GM19463 (cell line): ENCODE data around the gene CRY2.

Experiments used
- ATAC-seq: cut with Tn5 transposase; IDR thresholded peaks from one replicate; pipeline ENCODE4 v1.9.1; 2021; ENCODE audit warnings: mild to moderate bottlenecking, moderate library complexity; ENCODE audit not compliant: unreplicated experiment

Gene CRY2

DNA sequence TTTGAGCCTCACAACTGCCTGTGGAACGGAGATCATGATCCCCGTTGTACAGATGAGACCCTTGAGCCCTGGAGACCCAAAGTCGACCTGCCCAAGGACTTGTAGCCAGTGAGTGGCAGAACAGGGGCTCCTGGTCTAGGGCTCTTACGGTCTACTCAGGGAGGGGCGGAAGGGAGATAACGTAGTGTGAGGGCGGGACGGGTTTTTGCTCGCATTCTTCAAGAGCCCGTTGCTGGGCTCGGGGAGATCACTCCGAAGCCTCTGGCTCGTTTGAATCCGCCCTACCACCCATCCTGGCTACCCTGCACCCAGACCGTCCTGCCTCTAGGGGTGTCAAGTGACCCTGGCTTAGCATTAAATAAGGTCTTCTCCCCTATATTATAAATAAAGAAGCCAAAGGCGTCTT is 639 bp downstream of the CRY2 start:
- ATAC-seq, result no peak

DNA sequence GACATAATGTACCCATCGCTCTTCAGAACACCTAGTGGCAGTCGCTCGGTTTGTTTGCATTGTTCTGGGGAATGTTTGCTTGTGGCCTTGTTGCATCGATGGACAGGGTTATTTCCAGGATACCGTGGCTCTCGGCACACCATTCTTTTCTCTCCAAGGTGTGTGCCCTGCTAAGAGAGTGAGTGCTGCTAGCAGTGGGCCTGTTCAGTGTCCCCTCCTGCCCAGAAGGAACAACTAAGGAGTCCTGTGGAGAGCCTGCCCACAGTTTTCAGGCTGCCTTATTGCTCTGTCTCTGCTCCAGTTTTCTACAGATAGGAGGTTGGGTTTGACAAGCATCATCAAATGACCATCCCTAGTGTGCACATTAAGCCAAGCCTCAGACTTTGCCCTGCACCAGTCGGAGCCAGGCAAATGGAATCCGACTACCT is 1.4 kb downstream of the CRY2 start:
- no peak for ATAC-seq

GRCh38 chr11:45850446-45850845 is 3.2 kb downstream of the CRY2 start:
- no peak for ATAC-seq

- ATAC-seq, result no peak
These were observed 4.0 kb downstream of the CRY2 start for GRCh38 chr11:45851228-45851627.

DNA sequence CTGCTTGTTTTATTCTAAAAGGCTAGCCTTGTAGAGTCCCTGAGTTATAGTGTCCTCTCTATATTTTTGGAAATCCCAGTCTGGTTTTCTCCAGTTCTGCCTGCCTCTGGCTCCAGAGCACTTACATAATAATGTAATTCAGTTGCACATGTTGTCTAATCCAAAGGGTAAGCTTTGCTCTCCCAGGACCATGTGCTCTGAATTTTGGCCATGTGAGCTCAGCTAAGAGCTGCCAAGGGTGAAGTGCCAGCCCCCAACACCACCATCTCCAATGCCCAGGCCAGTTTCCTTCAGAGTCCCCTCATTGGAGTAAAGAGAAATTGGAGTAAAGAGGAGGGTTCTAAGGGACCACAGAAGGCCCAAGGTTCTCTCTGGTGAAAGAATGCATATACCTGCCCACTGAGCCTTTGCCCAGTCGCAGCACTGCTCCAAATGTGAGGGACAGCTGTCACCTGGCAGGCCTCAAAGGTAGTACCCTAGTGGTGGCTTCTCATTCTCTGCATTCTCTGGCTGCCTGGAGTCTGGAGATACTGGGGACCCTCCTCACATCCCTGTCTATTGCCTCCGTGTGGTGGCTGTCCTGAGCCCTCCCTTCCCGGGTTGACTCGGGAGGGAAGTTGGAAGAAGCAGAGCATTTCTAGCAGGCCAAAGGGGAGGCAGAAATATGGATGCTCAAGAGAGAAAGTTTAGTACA is 4.9 kb downstream of the CRY2 start:
- no peak for ATAC-seq

DNA sequence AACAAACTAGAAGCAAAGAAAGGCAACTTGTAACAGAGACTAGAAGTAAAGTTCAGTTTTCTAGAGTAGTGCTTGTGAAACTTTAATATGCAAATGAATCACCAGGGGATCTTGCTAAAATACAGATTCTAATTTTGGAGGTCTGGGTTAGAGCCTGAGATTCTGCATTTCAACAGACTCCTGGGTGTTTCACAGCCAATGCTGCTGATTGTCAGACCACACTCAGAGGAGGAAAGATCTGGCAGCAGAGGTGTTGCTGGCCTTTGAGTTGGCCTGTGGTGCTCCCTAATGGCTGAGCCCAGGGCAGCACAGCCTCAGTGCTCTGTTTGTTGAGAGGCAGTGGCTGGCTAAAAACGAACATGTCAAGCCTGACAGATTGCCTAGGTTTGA is 5.4 kb downstream of the CRY2 start:
- ATAC-seq, result peak; percentile 61

DNA sequence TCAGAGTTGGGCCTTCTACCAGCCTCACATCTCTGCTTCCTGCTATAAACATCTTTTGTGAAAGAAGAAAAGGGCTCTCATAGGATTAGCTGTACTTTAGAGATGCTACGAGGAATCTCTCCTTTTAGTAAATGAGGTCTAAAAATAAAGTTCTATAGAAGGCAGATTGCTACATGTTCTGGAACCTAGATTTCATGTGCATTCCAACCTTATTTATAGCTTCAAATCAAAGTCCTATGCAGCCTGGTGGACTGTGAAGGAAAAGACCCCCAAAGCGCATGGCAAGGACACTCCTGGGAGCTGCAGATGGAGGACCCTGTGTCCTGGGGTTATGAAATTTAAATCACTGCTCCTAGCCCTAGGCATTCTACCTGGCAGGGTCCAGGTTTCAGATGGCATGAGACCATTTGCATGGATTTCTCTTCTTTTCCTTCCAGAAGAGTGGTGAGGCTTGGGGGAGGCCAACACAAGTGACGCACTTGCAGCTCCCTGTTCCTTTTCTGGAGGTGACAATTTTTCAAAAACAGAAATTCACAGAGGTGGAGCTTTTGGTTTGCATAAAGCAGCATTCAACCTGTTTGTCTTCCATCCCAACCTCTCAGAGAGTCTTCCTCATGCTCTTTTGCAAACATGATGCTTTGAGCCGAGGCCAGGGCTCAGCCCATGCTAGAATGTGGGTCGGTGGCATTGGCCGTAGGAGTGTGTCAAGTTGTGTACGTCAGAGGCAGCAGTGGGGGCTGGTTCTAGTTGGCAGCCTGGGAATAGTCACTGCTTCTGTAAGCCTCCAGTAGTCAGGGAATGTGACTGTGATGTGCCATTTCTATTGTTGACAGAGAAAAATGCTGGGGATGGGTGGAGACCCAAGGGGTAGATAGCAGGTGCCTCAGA is 6.3 kb downstream of the CRY2 start:
- no peak for ATAC-seq

DNA sequence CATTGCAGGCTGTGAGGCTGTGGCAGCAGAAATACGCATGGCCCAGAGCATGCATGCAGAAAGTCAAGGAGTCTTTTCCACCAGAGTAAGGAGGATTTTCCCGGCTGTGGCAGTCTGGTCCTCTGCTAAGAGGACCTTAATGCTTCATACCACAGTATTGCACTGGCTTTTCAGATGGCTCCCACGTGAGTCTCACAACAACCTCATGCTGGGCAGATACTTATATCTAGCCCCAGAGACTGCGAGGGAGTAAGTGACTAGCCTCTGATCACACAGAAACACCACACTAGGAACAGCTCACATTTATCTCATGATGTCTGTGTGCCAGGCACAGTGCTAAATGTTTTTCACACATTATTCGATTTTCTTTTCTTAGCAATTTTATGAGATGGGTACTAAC is 8.0 kb downstream of the CRY2 start:
- ATAC-seq, result no peak

DNA sequence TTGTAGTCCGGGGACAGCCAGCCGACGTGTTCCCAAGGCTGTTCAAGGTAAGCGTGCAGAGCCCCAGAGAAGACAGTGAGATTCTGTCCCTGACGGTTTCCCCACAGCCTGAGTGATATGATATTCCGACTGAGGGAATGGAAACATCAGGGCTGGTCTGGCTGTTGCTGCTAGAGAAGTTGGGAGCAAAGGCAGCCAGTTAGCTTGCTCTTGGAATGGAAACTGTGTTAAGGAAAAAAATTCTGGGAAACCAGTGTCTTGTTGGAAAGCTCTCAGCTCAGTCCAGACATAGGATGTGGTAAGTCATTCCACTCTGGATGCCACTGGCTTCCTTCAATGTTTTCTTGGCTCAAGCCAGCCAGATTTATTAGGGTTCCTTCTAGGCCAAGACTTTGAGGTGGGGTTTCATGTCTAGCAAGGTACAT is 8.8 kb downstream of the CRY2 start:
- no peak for ATAC-seq

DNA sequence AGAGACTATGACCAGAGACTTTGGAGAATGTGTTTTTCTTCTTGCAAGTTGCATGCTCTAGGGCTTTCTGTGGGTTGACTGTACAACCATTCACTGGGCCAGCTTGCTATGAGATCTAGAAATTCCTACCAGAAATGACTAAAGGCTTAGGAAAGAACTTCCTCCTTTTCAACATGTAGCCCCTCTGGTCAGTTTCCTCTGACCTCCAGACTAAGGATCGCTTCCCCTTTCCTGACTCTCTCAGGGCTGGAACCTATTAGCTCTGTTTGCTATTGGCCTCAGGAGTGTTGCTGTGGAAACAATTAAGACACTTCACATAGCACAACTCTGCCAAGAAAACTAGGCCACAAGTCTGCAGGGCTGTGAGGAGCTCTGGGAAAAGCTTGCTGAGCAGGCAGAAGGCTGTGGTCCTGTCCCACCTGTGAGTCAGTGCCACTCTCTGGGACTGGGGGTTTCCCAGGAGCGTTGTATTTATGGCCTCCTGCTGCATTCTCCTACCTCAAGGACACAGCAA is 10.7 kb downstream of the CRY2 start:
- ATAC-seq, result no peak

GRCh38 chr11:45858751-45859398 is 11.6 kb downstream of the CRY2 start:
- no peak for ATAC-seq

DNA sequence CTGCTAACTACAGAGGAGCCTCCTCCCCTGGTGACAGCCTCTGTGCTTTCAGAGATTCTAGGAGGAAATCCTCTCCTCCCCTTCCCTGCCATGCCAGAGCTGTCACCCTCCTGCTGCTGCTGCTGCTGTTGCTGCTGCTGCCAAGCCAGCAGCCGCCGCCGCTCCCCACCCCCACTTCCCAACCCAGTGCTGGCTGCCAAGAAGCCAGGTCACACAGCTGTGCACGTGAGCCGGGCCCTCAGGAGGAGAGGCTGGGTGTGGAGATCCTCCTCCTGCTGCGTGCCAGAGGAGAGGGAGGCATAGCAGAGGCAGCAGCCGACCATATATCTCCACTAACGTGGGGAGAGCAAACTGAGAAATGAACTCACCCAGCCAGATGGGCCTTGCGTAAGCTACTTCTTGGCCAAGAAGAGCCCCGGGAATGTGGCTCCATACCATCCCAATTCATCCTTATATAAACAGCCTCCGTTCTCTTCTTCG is 12.4 kb downstream of the CRY2 start:
- no peak for ATAC-seq

DNA sequence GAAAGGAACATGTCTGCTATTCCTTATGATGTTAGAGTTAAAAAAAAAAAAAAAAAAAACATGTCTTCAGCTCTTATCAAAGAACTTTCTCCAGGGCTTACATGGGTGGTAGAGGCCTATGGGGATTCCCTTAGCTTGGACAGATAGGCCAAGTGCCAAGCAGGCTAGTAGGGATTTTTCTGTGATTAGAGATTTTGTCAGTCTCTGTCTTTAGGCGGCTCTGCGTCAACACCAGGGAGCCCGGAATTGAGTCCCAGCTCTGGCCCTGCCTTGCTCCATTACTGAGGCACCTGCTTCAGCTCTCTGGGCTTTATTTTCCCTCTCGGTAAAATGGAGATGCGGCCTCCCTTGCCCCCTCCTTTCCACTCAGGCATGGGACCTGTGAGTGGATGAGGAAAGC is 13.1 kb downstream of the CRY2 start:
- ATAC-seq, result no peak

DNA sequence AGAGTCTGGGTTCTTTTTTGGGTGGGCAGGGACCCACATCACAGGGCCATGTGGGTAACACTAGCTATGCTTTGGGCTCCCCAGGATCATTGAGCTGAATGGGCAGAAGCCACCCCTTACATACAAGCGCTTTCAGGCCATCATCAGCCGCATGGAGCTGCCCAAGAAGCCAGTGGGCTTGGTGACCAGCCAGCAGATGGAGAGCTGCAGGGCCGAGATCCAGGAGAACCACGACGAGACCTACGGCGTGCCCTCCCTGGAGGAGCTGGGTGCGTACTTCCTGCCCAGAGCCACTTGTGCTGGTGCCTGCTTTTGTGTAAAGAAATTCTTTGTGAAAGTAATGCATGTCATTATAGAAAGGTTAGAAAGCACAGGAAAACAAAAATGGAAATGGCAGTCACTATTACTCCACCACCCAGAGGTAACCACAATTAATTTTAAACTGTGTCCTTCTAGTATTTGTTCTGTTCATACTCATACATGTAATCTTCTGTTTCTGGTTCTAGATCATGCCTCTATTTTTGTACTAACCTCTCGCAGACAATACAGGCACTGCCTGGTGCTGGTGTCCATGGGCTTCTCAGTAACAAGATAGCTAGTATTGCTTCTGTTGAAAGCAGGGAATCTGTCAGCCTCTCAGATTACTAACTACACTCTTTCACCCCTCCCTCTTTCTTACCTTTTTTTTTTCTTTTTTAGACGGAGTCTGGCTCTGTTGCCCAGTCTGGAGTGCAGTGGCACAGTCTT is 13.7 kb downstream of the CRY2 start:
- no peak for ATAC-seq

GRCh38 chr11:45864041-45864440 is 16.8 kb downstream of the CRY2 start:
- ATAC-seq, result no peak

DNA sequence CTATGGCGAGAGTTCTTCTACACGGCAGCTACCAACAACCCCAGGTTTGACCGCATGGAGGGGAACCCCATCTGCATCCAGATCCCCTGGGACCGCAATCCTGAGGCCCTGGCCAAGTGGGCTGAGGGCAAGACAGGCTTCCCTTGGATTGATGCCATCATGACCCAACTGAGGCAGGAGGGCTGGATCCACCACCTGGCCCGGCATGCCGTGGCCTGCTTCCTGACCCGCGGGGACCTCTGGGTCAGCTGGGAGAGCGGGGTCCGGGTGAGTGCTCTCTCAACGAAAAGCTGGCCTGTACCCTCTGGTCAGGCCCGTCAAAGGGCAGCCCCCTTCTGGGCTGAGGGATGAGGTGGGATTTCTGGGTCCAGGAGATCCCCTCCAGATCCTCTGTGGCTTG is 22.3 kb downstream of the CRY2 start:
- no peak for ATAC-seq

- no peak for ATAC-seq
These were observed 23.4 kb downstream of the CRY2 start for GRCh38 chr11:45870706-45871105.

DNA sequence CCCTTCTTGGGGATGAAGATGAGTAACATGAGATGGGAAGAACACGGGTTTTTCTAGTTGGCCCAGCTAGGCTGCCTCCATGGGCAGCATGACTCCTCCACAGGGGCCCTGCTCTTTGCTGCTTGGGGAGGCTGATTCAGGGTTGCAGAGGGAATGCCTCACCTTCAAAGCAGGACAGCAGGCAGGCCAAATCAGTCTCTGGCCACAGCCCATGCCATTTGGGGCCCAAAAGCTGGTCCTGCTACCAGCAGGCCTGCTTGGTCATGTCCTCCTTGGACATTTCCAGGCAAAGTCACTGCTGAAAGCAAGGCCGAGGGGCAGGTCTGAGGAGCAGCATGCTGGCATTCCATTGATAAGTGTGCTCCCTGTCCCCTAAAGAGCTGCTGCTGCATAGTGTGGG is 24.4 kb downstream of the CRY2 start:
- ATAC-seq, result no peak

DNA sequence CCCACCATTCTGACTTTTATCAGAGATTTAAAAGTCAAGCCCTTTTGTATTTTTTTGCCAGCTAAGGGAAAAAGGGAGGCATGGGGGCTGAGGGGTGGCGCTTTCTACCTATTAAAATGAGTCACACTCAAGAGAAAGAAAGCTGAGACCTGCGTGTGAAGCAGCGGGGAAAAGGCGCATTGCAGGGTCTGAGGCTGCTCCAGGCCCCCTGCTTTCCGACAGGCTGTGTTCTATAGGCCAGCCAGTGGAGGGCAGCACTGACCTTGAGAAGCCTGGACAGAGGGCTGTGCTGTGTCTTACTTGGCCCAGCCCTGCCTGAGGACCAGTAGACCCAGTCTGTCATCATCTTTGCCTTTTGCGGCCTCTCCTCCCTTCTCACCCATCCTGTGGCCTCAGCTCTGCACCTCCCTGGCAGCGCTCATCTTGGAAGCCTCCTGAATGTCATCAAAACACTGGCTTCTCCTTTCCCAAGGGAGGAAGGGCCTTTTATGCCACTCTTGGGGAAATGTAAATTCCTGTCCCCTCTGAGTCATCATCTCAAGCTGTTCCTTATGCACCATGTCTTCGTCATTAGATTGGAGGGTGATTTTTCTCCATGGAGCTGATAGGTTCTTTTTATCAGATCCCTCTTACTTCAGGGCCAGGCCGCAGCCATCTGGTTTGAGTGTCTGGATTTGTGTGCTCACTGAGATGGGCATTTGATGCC is 25.5 kb downstream of the CRY2 start:
- ATAC-seq, result no peak

DNA sequence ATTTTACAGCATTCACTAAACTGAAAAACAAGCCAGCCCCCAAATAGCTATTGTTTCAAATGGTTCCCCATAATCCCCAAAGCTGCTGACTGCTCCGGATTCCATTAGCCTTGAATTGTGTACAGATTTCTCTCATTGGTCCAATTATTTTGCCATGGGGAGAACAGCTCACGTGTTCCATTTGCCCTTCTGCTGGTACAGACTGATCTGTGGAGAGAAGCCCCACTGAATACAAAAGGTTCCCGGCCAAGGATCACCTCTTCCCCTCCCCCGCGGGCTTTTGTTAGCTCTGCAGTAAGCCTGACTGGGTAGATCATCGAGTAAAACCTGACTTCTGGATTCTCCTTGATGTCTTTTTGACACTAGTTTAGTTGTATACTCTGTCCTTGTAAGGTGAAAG is 29.1 kb downstream of the CRY2 start:
- no peak for ATAC-seq
